HCT116 (cell line): ENCODE data around the gene GLOD4. TPM values are rescaled to one million over a fixed set of nuclear protein-coding genes. Genes with fewer than 3 reads are reported as not detected.

ENCODE experiments used
- ATAC-seq: fragments of 200-7000 bp; cut with Tn5 transposase; 2 replicates; pipeline ENCODE4 v1.9.1; 2020; ENCODE audit warnings: mild to moderate bottlenecking, moderate library complexity
- BruUV-seq: library from RNA; stranded (reverse); fragments of 400-500 nt; replicated peaks from 2 replicates; lab custom pipeline; 2021; lab: Mats Ljungman, UMichigan
- CTCF ChIA-PET: fragments of 300-600 bp; sonication (Branson Sonifier 250); formaldehyde crosslinking; loops from one replicate; lab custom pipeline; 2021; ENCODE audit warnings: antibody characterized with exemption; lab: Charles Lee
- POLR2A ChIA-PET: fragments of 300-600, 350-600 bp; sonication (Branson Sonifier 250); formaldehyde crosslinking; loops from one replicate; lab custom pipeline; 2021; ENCODE audit warnings: antibody characterized with exemption; lab: Charles Lee
- RAD21 ChIA-PET, 2 experiments: fragments of 300-600 bp; sonication (Branson Sonifier 250); formaldehyde crosslinking; loops; one replicate each; lab custom pipeline; 2023; ENCODE audit warnings: low total read pairs in 2 of 2; ENCODE audit not compliant: uncharacterized antibody in 2 of 2, unreplicated experiment in 2 of 2, low non-redundant PET in 1 of 2; lab: Charles Lee
- DNase-seq: peaks from one replicate; pipeline ENCODE4 v3.0.0-alpha.2; 2010; ENCODE audit warnings: low read depth, low spot score
- H2AFZ ChIP-seq: fragments of 200-600 bp; shearing (Covaris generic), sonication (generic); 2 replicates; pipeline ENCODE4 v1.6.1; 2017; ENCODE audit warnings: low read depth, mixed run types, mixed read lengths, antibody characterized with exemption, low read length; ENCODE audit not compliant: poor library complexity, severe bottlenecking
- H3K27ac ChIP-seq: 2 replicates; pipeline ENCODE4 v1.5.1; 2012; ENCODE audit warnings: low read depth, low read length
- H3K27me3 ChIP-seq: fragments of 200-600 bp; sonication (generic); 2 replicates; pipeline ENCODE4 v1.6.1; 2016; ENCODE audit warnings: mixed run types, low read length, mixed read lengths; ENCODE audit not compliant: insufficient read depth
- H3K36me3 ChIP-seq, 2 experiments: fragments of 200-500 bp in 1 of 2; fragments of 200-600 bp in 1 of 2; sonication (Bioruptor generic) in 1 of 2; sonication (generic) in 1 of 2; 2 replicates each; pipeline versions ENCODE4 v1.5.1 to v1.6.1; 2014 to 2016; ENCODE audit warnings: low read length in 2 of 2, inconsistent platforms in 1 of 2, mixed read lengths in 1 of 2, mixed run types in 1 of 2; ENCODE audit not compliant: insufficient read depth in 2 of 2, control insufficient read depth in 1 of 2
- H3K4me1 ChIP-seq, 2 experiments: fragments of 200-600 bp in 1 of 2; sonication (generic) in 1 of 2; 2 replicates each; pipeline versions ENCODE4 v1.5.1 to v1.6.1; 2012 to 2017; ENCODE audit warnings: low read length in 2 of 2, inconsistent platforms in 1 of 2, mild to moderate bottlenecking in 1 of 2, mixed read lengths in 1 of 2, mixed run types in 1 of 2, moderate library complexity in 1 of 2; ENCODE audit not compliant: insufficient read depth in 2 of 2, control insufficient read depth in 1 of 2
- H3K4me2 ChIP-seq: fragments of 200-600 bp; sonication (generic); 2 replicates; pipeline ENCODE4 v1.6.1; 2017; ENCODE audit warnings: mixed run types, low read length, mixed read lengths
- H3K4me3 ChIP-seq, 2 experiments: fragments of 200-600 bp in 1 of 2; sonication (generic) in 1 of 2; replicated peaks in 1 of 2; 2 replicates each; pipeline ENCODE4 v1.5.1; 2011 to 2016; ENCODE audit warnings: low read length in 2 of 2, control low read depth in 1 of 2, low read depth in 1 of 2, mild to moderate bottlenecking in 1 of 2, mixed read lengths in 1 of 2, mixed run types in 1 of 2
- H3K79me2 ChIP-seq: fragments of 200-600 bp; sonication (generic); 2 replicates; pipeline ENCODE4 v1.6.1; 2017; ENCODE audit warnings: mild to moderate bottlenecking, mixed run types, low read length, moderate library complexity, mixed read lengths; ENCODE audit not compliant: insufficient read depth
- H3K9ac ChIP-seq: fragments of 200-600 bp; sonication (generic); 2 replicates; pipeline ENCODE4 v1.6.1; 2016; ENCODE audit warnings: low read length, mixed read lengths
- H3K9me2 ChIP-seq: fragments of 200-600 bp; sonication (generic), shearing (Covaris generic); 2 replicates; pipeline ENCODE4 v1.6.1; 2017; ENCODE audit warnings: mixed run types, mild to moderate bottlenecking, moderate library complexity; ENCODE audit not compliant: insufficient read depth
- H3K9me3 ChIP-seq, 2 experiments: fragments of 200-500 bp in 1 of 2; fragments of 200-600 bp in 1 of 2; sonication (Bioruptor generic) in 1 of 2; sonication (generic) in 1 of 2; 2 replicates each; pipeline ENCODE4 v1.6.1; 2014 to 2017; ENCODE audit warnings: low read length in 2 of 2, mixed read lengths in 2 of 2, inconsistent platforms in 1 of 2, low read depth in 1 of 2, mild to moderate bottlenecking in 1 of 2, mixed run types in 1 of 2, moderate library complexity in 1 of 2; ENCODE audit not compliant: control insufficient read depth in 1 of 2, insufficient read depth in 1 of 2
- H4K20me1 ChIP-seq: fragments of 200-600 bp; sonication (generic), shearing (Covaris generic); 2 replicates; pipeline ENCODE4 v1.6.1; 2017; ENCODE audit warnings: mixed run types, mild to moderate bottlenecking, moderate library complexity; ENCODE audit not compliant: insufficient read depth
- CBX3 ChIP-seq: IDR thresholded peaks from 2 replicates; pipeline ENCODE4 v1.6.1; 2012; ENCODE audit warnings: low read depth
- EGR1 ChIP-seq: IDR thresholded peaks from 2 replicates; pipeline ENCODE4 v1.6.1; 2012; ENCODE audit warnings: low read depth
- ELF1 ChIP-seq: IDR thresholded peaks from 2 replicates; pipeline ENCODE4 v1.6.1; 2012; ENCODE audit warnings: low read depth, borderline replicate concordance
- EZH2 ChIP-seq: fragments of 200-600 bp; sonication (generic); IDR thresholded peaks from 2 replicates; pipeline ENCODE4 v1.6.1; 2017; ENCODE audit warnings: antibody characterized with exemption, mixed run types
- EZH2phosphoT487 ChIP-seq: fragments of 200-600 bp; IDR thresholded peaks from 2 replicates; pipeline ENCODE4 v1.6.1; 2018; ENCODE audit warnings: antibody characterized with exemption, borderline replicate concordance
- FOSL1 ChIP-seq: IDR thresholded peaks from 2 replicates; pipeline ENCODE4 v1.6.1; 2012; ENCODE audit warnings: low read depth
- JUND ChIP-seq: IDR thresholded peaks from 2 replicates; pipeline ENCODE4 v1.6.1; 2012
- RAD21 ChIP-seq: IDR thresholded peaks from 2 replicates; pipeline ENCODE4 v1.6.1; 2012; ENCODE audit warnings: low read depth, mild to moderate bottlenecking
- SIN3A ChIP-seq: IDR thresholded peaks from 2 replicates; pipeline ENCODE4 v1.6.1; 2012; ENCODE audit warnings: low read depth
- SP1 ChIP-seq: IDR thresholded peaks from 2 replicates; pipeline ENCODE4 v1.6.1; 2012; ENCODE audit warnings: low read depth
- TCF7L2 ChIP-seq: IDR thresholded peaks from 2 replicates; pipeline ENCODE4 v1.7.0; 2011; ENCODE audit warnings: borderline replicate concordance, inconsistent platforms; ENCODE audit not compliant: insufficient read depth, insufficient read length; ENCODE audit errors: extremely low read depth
- YY1 ChIP-seq: IDR thresholded peaks from 2 replicates; pipeline ENCODE4 v1.6.1; 2011; ENCODE audit warnings: low read length, low read depth, moderate library complexity, mild to moderate bottlenecking; ENCODE audit not compliant: insufficient replicate concordance; ENCODE audit errors: extremely low read depth
- ZFX ChIP-seq: fragments of 450-650 bp; IDR thresholded peaks from 2 replicates; pipeline ENCODE4 v1.6.1; 2017
- ZNF274 ChIP-seq: fragments of 200-500 bp; sonication (Bioruptor generic); IDR thresholded peaks from 2 replicates; pipeline ENCODE4 v1.6.1; 2014; ENCODE audit warnings: mild to moderate bottlenecking, low read depth, low read length, inconsistent platforms
- intact Hi-C: fragments of 100-400 bp; cut with micrococcal nuclease; formaldehyde crosslinking; loops from 2 replicates; pipeline ENCODE4 v1.10.0; 2022
- total RNA-seq: library from RNA; stranded (reverse); gene quantifications from one replicate; pipeline ENCODE4 v1.2.1, GENCODE V29; 2021; ENCODE audit not compliant: unreplicated experiment
- TF ChIP-seq, protein P1 (sequence below): IDR thresholded peaks from 2 replicates; pipeline ENCODE4 v1.6.1; 2012
- TF ChIP-seq, protein P2 (sequence below): IDR thresholded peaks from 2 replicates; pipeline ENCODE4 v1.6.1; 2011; ENCODE audit warnings: mild to moderate bottlenecking, low read length, moderate library complexity; ENCODE audit not compliant: insufficient replicate concordance; ENCODE audit errors: extremely low read depth

GLOD4 gene
- total RNA-seq, 1 experiment from 2014 or later = 80.7 TPM

DNA sequence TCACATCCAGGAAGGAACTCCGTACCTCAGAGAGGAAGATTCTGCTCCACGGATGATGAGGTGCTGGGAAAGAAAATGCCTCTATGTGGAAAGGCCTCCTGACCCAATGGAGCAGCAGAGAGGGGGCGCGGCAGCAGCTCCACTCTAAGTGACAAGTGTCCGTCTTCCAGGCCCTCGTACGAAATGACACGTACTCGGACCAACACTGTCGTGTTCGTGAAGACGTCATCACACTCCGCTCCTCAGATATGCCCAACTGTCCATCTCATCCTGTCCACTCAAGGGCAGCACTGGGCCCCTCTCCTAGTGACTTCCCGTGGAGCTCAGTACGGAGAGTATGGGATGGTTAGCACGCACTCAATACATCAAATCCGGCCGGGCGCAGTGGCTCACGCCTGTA lies 32.3 kb upstream of the GLOD4 start:
- ChIA-PET CTCF (no interaction called here), RAD21 (no interaction called here), POLR2A (no interaction called here)
- peaks cover 9 to 10% of the 10 kb centered on the region in 2 experiments; a peak in 3 of 4 replicates for H3K36me3 ChIP-seq
- no peak for TF ChIP-seq TCF7L2
- TF ChIP-seq SIN3A = no peak
- TF ChIP-seq SP1 = no peak
- no peak for TF ChIP-seq EGR1
- TF ChIP-seq RAD21 = no peak
- TF ChIP-seq FOSL1 = no peak
- TF ChIP-seq, protein P1, sequence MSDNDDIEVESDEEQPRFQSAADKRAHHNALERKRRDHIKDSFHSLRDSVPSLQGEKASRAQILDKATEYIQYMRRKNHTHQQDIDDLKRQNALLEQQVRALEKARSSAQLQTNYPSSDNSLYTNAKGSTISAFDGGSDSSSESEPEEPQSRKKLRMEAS = no peak
- TF ChIP-seq JUND = no peak
- TF ChIP-seq EZH2phosphoT487 = no peak
- TF ChIP-seq ZNF274 = no peak
- TF ChIP-seq ELF1 = no peak
- TF ChIP-seq, protein P2, sequence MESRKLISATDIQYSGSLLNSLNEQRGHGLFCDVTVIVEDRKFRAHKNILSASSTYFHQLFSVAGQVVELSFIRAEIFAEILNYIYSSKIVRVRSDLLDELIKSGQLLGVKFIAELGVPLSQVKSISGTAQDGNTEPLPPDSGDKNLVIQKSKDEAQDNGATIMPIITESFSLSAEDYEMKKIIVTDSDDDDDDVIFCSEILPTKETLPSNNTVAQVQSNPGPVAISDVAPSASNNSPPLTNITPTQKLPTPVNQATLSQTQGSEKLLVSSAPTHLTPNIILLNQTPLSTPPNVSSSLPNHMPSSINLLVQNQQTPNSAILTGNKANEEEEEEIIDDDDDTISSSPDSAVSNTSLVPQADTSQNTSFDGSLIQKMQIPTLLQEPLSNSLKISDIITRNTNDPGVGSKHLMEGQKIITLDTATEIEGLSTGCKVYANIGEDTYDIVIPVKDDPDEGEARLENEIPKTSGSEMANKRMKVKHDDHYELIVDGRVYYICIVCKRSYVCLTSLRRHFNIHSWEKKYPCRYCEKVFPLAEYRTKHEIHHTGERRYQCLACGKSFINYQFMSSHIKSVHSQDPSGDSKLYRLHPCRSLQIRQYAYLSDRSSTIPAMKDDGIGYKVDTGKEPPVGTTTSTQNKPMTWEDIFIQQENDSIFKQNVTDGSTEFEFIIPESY = no peak
- no peak for TF ChIP-seq CBX3
- TF ChIP-seq ZFX = no peak
- no peak for TF ChIP-seq YY1
- no peak for TF ChIP-seq EZH2
- H3K27me3 ChIP-seq = no peaks in the 10 kb centered on the region
- no peak overlapping the region for H3K27ac ChIP-seq
- no peak overlapping the region for H2AFZ ChIP-seq
- no peak overlapping the region for H3K4me3 ChIP-seq
- H3K4me2 ChIP-seq = no peak overlapping the region
- no TSS peak for BruUV-seq
- no peaks in the 10 kb centered on the region for H3K9me2 ChIP-seq
- peaks cover 11% of the 10 kb centered on the region; the same call in 1 of the 2 replicates for H3K79me2 ChIP-seq
- no peaks in the 10 kb centered on the region for H3K4me1 ChIP-seq
- ATAC-seq (no peak), DNase-seq (no peak)
- no peak overlapping the region for H3K9ac ChIP-seq
- intact Hi-C loops = no loop called here
- H3K9me3 ChIP-seq = no peaks in the 10 kb centered on the region
- H4K20me1 ChIP-seq = no peaks in the 10 kb centered on the region
